Stomach (tissue), 9 donors: ENCODE measurements around the gene C16orf78. TPM values are rescaled to one million over a fixed set of nuclear protein-coding genes. Genes with fewer than 3 reads are reported as not detected.
A peak's percentile ranks its signal among the peaks of the same experiment; 100 is the strongest.

ENCODE experiments used
- DNase-seq, 2 donors: peaks; one replicate each; pipeline versions ENCODE4 v3.0.0 to v3.0.0-alpha.2; 2013 to 2019
- H3K27ac ChIP-seq, 5 donors: fragments of 200-600 bp in 4 of 5; sonication (generic) in 4 of 5; one replicate each; pipeline ENCODE4 v1.5.1; 2013 to 2019; ENCODE audit warnings: mild to moderate bottlenecking in 1 of 5, moderate library complexity in 1 of 5
- H3K27me3 ChIP-seq, 3 donors: fragments of 200-600 bp; sonication (generic); one replicate each; pipeline ENCODE4 v1.5.1; 2017 to 2019; ENCODE audit warnings: mixed run types in 1 of 3
- H3K36me3 ChIP-seq, 4 donors: fragments of 200-600 bp; sonication (generic); 1 replicate in 3 of 4; 2 replicates in 1 of 4; pipeline ENCODE4 v1.5.1; 2016 to 2019
- H3K4me1 ChIP-seq, 4 donors: fragments of 200-600 bp; sonication (generic); one replicate each; pipeline ENCODE4 v1.5.1; 2016 to 2019
- H3K4me3 ChIP-seq, 4 donors: fragments of 200-600 bp; sonication (generic) in 3 of 4; one replicate each; pipeline ENCODE4 v1.5.1; 2016 to 2019; ENCODE audit warnings: mild to moderate bottlenecking in 1 of 4
- H3K9me3 ChIP-seq, 4 donors: fragments of 200-600 bp; sonication (generic); one replicate each; pipeline ENCODE4 v1.5.1; 2016 to 2019
- EP300 ChIP-seq: sonication (generic); formaldehyde crosslinking; IDR thresholded peaks from one replicate; pipeline ENCODE4 v1.6.1; 2017; ENCODE audit warnings: antibody characterized with exemption
- POLR2A ChIP-seq, 4 donors: fragments of 450-650 bp; IDR thresholded peaks; one replicate each; pipeline ENCODE4 v1.6.1; 2016; ENCODE audit warnings: antibody characterized with exemption in 4 of 4, control low read depth in 2 of 4, mild to moderate bottlenecking in 1 of 4, moderate library complexity in 1 of 4
- POLR2AphosphoS5 ChIP-seq, 3 donors: sonication (generic); formaldehyde crosslinking; IDR thresholded peaks; one replicate each; pipeline ENCODE4 v1.6.1; 2016; ENCODE audit warnings: antibody characterized with exemption in 3 of 3
- WGBS, 5 donors: extraction: QIAGEN DNeasy Blood & Tissue Kit in 3 of 5; methylation state at CpG; one replicate each; pipeline versions ENCODE4 v1.1.5 to v1.1.7; 2013 to 2018; 5-methylcytosine and 5-hydroxymethylcytosine counted together
- intact Hi-C: fragments of 100-400 bp; cut with DNase I; formaldehyde crosslinking; loops from one replicate; pipeline ENCODE4 v1.15.1; 2023; ENCODE audit warnings: low total_unique reads
- polyA plus RNA-seq, 3 donors: library from polyadenylated mRNA; stranded (reverse); fragments of 200-250 nt; gene quantifications; one replicate each; pipeline ENCODE4 v1.2.3, GENCODE V29; 2013
- total RNA-seq, 5 donors: library from RNA; depleted of rRNA; stranded (reverse); fragments of >200 nt; gene quantifications; one replicate each; pipeline versions ENCODE4 v1.1.0 to v1.2.3, GENCODE V29; 2014 to 2016
- TF ChIP-seq, protein P1 (sequence below), 7 experiments: fragments of 450-650 bp in 4 of 7; fragments of 200-600 bp in 3 of 7; sonication (generic) in 3 of 7; IDR thresholded peaks; one replicate each; pipeline ENCODE4 v1.5.1; 2016 to 2019; ENCODE audit warnings: antibody characterized with exemption in 7 of 7, control low read depth in 2 of 7, mild to moderate bottlenecking in 1 of 7
- donor health status: healthy with polysubstance abuse.
- donor health status: Bipolar disorder and iron deficiency.
- donor health status: healthy.

The C16orf78 gene
- total and polyA plus RNA-seq, 8 donors = not detected

DNA sequence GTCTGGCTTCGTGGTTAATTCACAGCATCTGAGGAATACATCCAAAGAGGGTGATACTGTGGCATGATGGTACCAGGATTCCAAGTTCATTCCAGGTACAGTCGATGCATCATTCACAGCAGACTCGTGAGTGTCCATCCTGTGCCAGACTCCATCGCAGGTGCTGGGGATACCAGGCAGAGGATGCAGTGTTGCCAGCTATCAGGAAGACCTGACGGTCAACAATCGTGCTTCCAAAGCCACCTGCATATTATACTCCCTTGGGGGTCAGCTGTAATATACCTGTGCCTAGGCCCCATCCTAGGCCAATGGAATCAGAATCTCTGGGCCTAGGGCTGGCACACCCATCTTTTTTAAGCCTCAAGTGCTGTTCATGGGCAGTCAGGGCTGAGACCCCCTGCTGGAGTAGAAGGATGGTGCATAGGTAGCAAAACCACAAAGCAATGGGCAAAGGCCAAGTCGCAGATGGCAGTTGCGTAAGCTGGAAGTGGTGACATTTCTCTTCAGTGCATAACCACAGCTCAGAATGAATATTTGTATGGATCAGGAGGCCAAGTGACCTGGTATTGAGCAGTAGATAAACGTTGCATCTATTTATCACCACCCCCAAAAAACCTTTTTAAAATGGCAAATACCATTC lies 42.9 kb upstream of the C16orf78 start:
- H3K4me3 ChIP-seq = no peak overlapping the region
- no peak overlapping the region for H3K27ac ChIP-seq
- no peak for DNase-seq
- H3K4me1 ChIP-seq = no peaks in the 10 kb centered on the region
- 65 to 77% (median 71%) methylated on average over 9 of the region's 9 CpGs for WGBS, 5 donors
- H3K27me3 ChIP-seq = no peaks in the 10 kb centered on the region
- H3K9me3 ChIP-seq = no peaks in the 10 kb centered on the region
- TF ChIP-seq POLR2AphosphoS5 (IDR thresholded peaks at IDR 0.05) (no peak), EP300 (no peak), POLR2A (IDR thresholded peaks at IDR 0.05) (no peak)
- TF ChIP-seq, protein P1, sequence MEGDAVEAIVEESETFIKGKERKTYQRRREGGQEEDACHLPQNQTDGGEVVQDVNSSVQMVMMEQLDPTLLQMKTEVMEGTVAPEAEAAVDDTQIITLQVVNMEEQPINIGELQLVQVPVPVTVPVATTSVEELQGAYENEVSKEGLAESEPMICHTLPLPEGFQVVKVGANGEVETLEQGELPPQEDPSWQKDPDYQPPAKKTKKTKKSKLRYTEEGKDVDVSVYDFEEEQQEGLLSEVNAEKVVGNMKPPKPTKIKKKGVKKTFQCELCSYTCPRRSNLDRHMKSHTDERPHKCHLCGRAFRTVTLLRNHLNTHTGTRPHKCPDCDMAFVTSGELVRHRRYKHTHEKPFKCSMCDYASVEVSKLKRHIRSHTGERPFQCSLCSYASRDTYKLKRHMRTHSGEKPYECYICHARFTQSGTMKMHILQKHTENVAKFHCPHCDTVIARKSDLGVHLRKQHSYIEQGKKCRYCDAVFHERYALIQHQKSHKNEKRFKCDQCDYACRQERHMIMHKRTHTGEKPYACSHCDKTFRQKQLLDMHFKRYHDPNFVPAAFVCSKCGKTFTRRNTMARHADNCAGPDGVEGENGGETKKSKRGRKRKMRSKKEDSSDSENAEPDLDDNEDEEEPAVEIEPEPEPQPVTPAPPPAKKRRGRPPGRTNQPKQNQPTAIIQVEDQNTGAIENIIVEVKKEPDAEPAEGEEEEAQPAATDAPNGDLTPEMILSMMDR (IDR thresholded peaks at IDR 0.05) = no peak
- intact Hi-C loops = no loop called here
- H3K36me3 ChIP-seq = no peaks in the 10 kb centered on the region

DNA sequence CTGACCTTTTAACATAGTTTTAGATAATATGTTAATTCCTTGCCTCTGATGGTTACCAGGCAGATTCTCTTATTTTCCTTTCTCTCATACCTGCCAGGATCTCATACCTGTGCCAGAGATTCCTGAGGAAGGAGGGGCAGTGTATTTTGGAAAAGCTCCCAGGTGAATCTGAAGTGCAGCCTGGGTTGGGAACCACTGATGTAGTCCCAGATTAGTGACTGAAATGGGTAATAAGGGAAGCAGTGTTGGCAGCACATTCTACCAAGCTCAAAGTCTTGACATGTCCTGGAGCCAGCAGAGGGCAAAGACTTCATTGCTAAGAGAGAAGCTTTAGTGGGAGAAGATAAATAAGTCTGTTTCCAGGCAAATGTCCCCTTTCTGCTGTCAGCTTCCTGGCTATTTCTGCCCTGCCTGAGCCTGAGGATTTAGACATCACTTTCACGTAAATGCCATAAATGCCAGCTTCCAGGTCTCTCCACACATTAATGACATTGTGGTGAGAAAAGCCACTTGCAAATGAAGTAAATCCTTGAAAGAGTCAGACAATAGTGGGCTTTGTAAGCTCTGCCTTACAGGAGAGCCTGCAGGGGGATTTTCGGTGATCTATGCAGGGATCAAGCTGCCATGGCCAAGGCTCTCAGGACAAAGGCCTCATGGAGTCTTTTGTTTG lies 40.9 kb upstream of the C16orf78 start:
- no peak for DNase-seq
- no peak overlapping the region for H3K4me3 ChIP-seq
- H3K4me1 ChIP-seq = no peaks in the 10 kb centered on the region
- TF ChIP-seq EP300 (no peak), POLR2AphosphoS5 (IDR thresholded peaks at IDR 0.05) (no peak), POLR2A (IDR thresholded peaks at IDR 0.05) (no peak)
- no peaks in the 10 kb centered on the region for H3K36me3 ChIP-seq
- peaks cover 0 to 19% (median 0%) of the 10 kb centered on the region in 3 donors for H3K27me3 ChIP-seq
- no peaks in the 10 kb centered on the region for H3K9me3 ChIP-seq
- H3K27ac ChIP-seq = no peak overlapping the region
- whole genome bisulfite sequencing, 5 donors = 63 to 74% (median 72%) methylated on average over 2 of the region's 2 CpGs
- intact Hi-C loops = no loop called here

DNA sequence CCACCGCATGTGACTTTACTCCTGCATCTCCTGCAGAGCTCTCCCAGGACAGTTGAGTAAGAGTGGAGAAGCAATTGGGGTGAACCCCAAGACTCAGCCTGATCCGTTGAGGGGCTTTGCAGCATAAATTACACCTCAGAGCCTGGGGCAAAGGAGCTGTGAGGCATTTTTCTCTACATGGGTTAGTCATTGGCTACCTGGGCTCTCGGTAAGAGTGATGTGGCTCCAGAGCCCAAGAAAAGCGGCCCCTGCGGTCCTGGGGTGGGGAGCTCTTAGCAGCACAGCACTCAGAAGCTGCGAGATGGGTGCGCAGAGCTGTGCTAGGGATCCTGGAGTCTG lies 40.4 kb upstream of the C16orf78 start:
- 65 to 81% (median 74%) methylated on average over 7 of the region's 7 CpGs for WGBS, 5 donors
- no peak for DNase-seq
- Histone ChIP-seq H3K27ac (no peak overlapping the region), H3K4me1 (no peaks in the 10 kb centered on the region), H3K27me3 (peaks cover 0 to 24% (median 0%) of the 10 kb centered on the region in 3 donors), H3K36me3 (no peaks in the 10 kb centered on the region), H3K4me3 (no peak overlapping the region), H3K9me3 (no peaks in the 10 kb centered on the region)
- intact Hi-C loops = no loop called here
- no peak for TF ChIP-seq POLR2AphosphoS5 (IDR thresholded peaks at IDR 0.05)
- TF ChIP-seq, protein P1 (IDR thresholded peaks at IDR 0.05) = no peak
- no peak for TF ChIP-seq EP300
- TF ChIP-seq POLR2A (IDR thresholded peaks at IDR 0.05) = no peak

DNA sequence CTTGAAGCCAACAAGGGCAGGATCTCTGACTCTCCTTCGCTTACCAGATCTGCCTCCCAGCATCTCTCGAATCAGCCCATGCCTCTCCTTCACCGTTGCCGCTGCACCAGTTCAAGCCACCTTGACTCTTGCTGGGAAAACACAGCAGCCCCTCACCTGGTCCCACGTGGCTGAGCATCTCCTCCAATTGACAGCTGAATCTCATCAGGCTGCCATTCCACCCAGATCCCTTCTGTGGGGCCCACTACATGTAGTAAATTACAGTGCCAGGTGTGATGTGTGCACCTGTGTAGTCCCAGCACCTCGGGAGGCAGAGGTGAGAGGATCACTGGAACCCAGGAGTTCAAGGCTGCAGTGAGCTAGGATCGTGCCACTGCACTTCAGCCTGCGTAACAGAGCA lies 37.8 kb upstream of the C16orf78 start:
- no peaks in the 10 kb centered on the region for H3K9me3 ChIP-seq
- WGBS, 5 donors = 53 to 69% (median 65%) methylated on average over 7 to 8 of the region's 8 CpGs
- H3K27ac ChIP-seq = no peak overlapping the region
- H3K4me1 ChIP-seq = no peaks in the 10 kb centered on the region
- no peak for DNase-seq
- H3K27me3 ChIP-seq = peaks cover 0 to 48% (median 0%) of the 10 kb centered on the region in 3 donors
- no peaks in the 10 kb centered on the region for H3K36me3 ChIP-seq
- no peak overlapping the region for H3K4me3 ChIP-seq
- intact Hi-C loops = no loop called here
- TF ChIP-seq POLR2AphosphoS5 (IDR thresholded peaks at IDR 0.05) (no peak), POLR2A (IDR thresholded peaks at IDR 0.05) (no peak), EP300 (no peak)
- TF ChIP-seq, protein P1 (IDR thresholded peaks at IDR 0.05) = no peak

DNA sequence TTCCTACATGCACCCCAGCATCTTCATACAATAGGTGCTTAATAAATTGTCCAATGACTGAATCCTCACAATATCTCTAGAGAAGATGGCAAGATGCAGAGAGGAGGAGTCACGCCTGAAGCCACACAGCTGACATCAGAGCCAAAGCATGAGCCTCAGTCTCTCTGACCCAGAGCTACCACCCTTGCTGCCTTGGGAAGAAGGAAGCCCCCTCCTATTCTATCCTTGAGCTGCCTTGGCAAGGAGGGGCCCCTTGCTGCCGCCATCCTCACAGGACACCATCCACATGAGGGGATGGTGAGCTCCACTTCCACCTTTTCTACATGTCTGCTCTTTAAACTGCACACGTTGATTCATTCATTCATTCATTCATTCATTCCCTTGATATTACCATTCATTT lies 37.0 kb upstream of the C16orf78 start:
- H3K36me3 ChIP-seq = no peaks in the 10 kb centered on the region
- no peaks in the 10 kb centered on the region for H3K4me1 ChIP-seq
- peak in 1 of 2 donors; percentile 1 for DNase-seq
- intact Hi-C loops = no loop called here
- H3K27me3 ChIP-seq = peaks cover 0 to 56% (median 0%) of the 10 kb centered on the region in 3 donors
- WGBS, 5 donors = 70 to 82% (median 78%) methylated on average over 3 of the region's 3 CpGs
- H3K4me3 ChIP-seq = no peak overlapping the region
- H3K9me3 ChIP-seq = no peaks in the 10 kb centered on the region
- TF ChIP-seq EP300 = no peak
- TF ChIP-seq POLR2AphosphoS5 (IDR thresholded peaks at IDR 0.05) = no peak
- TF ChIP-seq, protein P1 (IDR thresholded peaks at IDR 0.05) = no peak
- no peak for TF ChIP-seq POLR2A (IDR thresholded peaks at IDR 0.05)
- no peak overlapping the region for H3K27ac ChIP-seq
